HG03432 (cell line): ENCODE measurements around the gene GRIP2.

Experiments
- ATAC-seq: cut with Tn5 transposase; IDR thresholded peaks from one replicate; pipeline ENCODE4 v1.9.1; 2021; ENCODE audit warnings: mild to moderate bottlenecking, moderate library complexity; ENCODE audit not compliant: unreplicated experiment

The GRIP2 gene

GRCh38 chr3:14539742-14540491 is at the start of gene GRIP2:
GRIP2 (minus strand) TSS chr3:14540342; CDS start chr3:14540308, 34 bp downstream.
- no peak for ATAC-seq

GRCh38 chr3:14588425-14589112 is 48.4 kb upstream of the GRIP2 start:
- ATAC-seq, result no peak

- ATAC-seq, result no peak
Measured at GRCh38 chr3:14587740-14588360, 47.7 kb upstream of the GRIP2 start.

GRCh38 chr3:14586611-14587010 is 46.5 kb upstream of the GRIP2 start:
- ATAC-seq, result no peak

- ATAC-seq, result no peak
Measured at GRCh38 chr3:14583548-14584091, 43.5 kb upstream of the GRIP2 start.

GRCh38 chr3:14582045-14582410 is 41.9 kb upstream of the GRIP2 start:
- no peak for ATAC-seq

- no peak for ATAC-seq
Measured at GRCh38 chr3:14581334-14582044, 41.3 kb upstream of the GRIP2 start.

- no peak for ATAC-seq
Measured at GRCh38 chr3:14577897-14578296, 37.8 kb upstream of the GRIP2 start.

- no peak for ATAC-seq
Measured at GRCh38 chr3:14576163-14576562, 36.0 kb upstream of the GRIP2 start.

- no peak for ATAC-seq
Measured at GRCh38 chr3:14574183-14574582, 34.0 kb upstream of the GRIP2 start.

GRCh38 chr3:14573706-14574105 is 33.6 kb upstream of the GRIP2 start:
- ATAC-seq, result no peak

GRCh38 chr3:14570864-14571263 is 30.7 kb upstream of the GRIP2 start:
- no peak for ATAC-seq

- ATAC-seq, result no peak
Measured at GRCh38 chr3:14570089-14570488, 29.9 kb upstream of the GRIP2 start.

- no peak for ATAC-seq
Measured at GRCh38 chr3:14569474-14570000, 29.4 kb upstream of the GRIP2 start.

- no peak for ATAC-seq
Measured at GRCh38 chr3:14568269-14568668, 28.1 kb upstream of the GRIP2 start.

GRCh38 chr3:14566812-14567211 is 26.7 kb upstream of the GRIP2 start:
- ATAC-seq, result no peak

- ATAC-seq, result no peak
Measured at GRCh38 chr3:14565868-14566588, 25.9 kb upstream of the GRIP2 start.

GRCh38 chr3:14564741-14565140 is 24.6 kb upstream of the GRIP2 start:
- ATAC-seq, result no peak

GRCh38 chr3:14563946-14564539 is 23.9 kb upstream of the GRIP2 start:
- no peak for ATAC-seq
